ENCODE results near the gene CIRBP. TPM values are rescaled to one million over a fixed set of nuclear protein-coding genes. Genes with fewer than 3 reads are reported as not detected.

The CIRBP gene
- total RNA-seq, 3 donors from 2014 or later (not counting 1 experiment from before 2014, with no cell fraction given), result 410 to 454 (median 440) TPM

- no peaks in the 10 kb centered on the region for H3K9me3 ChIP-seq (ENCODE audit: control insufficient read depth, insufficient read depth, low read length)
- peaks cover 85% of the 10 kb centered on the region for H3K4me1 ChIP-seq (ENCODE audit: control insufficient read depth, insufficient read depth, low read length)
- H3K4me1 Mint-ChIP-seq, result peaks cover 57 to 69% of the 10 kb centered on the region in 2 donors
- ATAC-seq (no peak), DNase-seq (peak in 1 of 2 donors; percentile 49)
- H3K4me3 ChIP-seq (ENCODE audit: low read length), result peak overlapping the region; percentile 84
- peaks cover 48% of the 10 kb centered on the region for H3K36me3 ChIP-seq (ENCODE audit: control insufficient read depth, insufficient read depth, low read length)
- peak overlapping the region; percentile 86 for H3K27ac ChIP-seq (ENCODE audit: low read length)
- peak overlapping the region; percentile 88 to 94 for H3K27ac Mint-ChIP-seq
- no peaks in the 10 kb centered on the region for H3K27me3 Mint-ChIP-seq (ENCODE audit: low read depth in 2 of 2)
- intact Hi-C loops (cut with micrococcal nuclease), result loop anchor here (10.0 kb wide), 1 partner anchor 224 kb away; the partner anchor contains the start of genes PCSK4 and REEP6
- WGBS (ENCODE audit: insufficient coverage), result 21% methylated on average over 7 of the region's 8 CpGs
- TF ChIP-seq, protein P1, sequence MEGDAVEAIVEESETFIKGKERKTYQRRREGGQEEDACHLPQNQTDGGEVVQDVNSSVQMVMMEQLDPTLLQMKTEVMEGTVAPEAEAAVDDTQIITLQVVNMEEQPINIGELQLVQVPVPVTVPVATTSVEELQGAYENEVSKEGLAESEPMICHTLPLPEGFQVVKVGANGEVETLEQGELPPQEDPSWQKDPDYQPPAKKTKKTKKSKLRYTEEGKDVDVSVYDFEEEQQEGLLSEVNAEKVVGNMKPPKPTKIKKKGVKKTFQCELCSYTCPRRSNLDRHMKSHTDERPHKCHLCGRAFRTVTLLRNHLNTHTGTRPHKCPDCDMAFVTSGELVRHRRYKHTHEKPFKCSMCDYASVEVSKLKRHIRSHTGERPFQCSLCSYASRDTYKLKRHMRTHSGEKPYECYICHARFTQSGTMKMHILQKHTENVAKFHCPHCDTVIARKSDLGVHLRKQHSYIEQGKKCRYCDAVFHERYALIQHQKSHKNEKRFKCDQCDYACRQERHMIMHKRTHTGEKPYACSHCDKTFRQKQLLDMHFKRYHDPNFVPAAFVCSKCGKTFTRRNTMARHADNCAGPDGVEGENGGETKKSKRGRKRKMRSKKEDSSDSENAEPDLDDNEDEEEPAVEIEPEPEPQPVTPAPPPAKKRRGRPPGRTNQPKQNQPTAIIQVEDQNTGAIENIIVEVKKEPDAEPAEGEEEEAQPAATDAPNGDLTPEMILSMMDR (IDR thresholded peaks at IDR 0.05), result no peak
- H3K27me3 ChIP-seq (ENCODE audit: control insufficient read depth, insufficient read depth, low read length), result no peaks in the 10 kb centered on the region
- peaks cover 7% of the 10 kb centered on the region for H3K36me3 Mint-ChIP-seq
- peak overlapping the region; percentile 94 for H3K4me3 Mint-ChIP-seq
- no peaks in the 10 kb centered on the region for H3K9me3 Mint-ChIP-seq
These were observed 1.2 kb downstream of the CIRBP start for GRCh38 chr19:1270213-1270853.

GRCh38 chr19:1270854-1271527 is 1.9 kb downstream of the CIRBP start:
- H3K27ac Mint-ChIP-seq, result peak overlapping the region; percentile 88 to 94
- no peaks in the 10 kb centered on the region for H3K9me3 Mint-ChIP-seq
- DNase-seq, result peak in 1 of 2 donors; percentile 34
- H3K4me3 Mint-ChIP-seq, result peak overlapping the region; percentile 94
- Histone ChIP-seq H3K4me3 (ENCODE audit: low read length) (no peak overlapping the region), H3K4me1 (ENCODE audit: control insufficient read depth, insufficient read depth, low read length) (peaks cover 79% of the 10 kb centered on the region), H3K27ac (ENCODE audit: low read length) (peak overlapping the region; percentile 22), H3K27me3 (ENCODE audit: control insufficient read depth, insufficient read depth, low read length) (no peaks in the 10 kb centered on the region), H3K36me3 (ENCODE audit: control insufficient read depth, insufficient read depth, low read length) (peaks cover 48% of the 10 kb centered on the region), H3K9me3 (ENCODE audit: control insufficient read depth, insufficient read depth, low read length) (no peaks in the 10 kb centered on the region)
- H3K27me3 Mint-ChIP-seq (ENCODE audit: low read depth in 2 of 2), result no peaks in the 10 kb centered on the region
- 74% methylated on average over 26 of the region's 26 CpGs for WGBS (ENCODE audit: insufficient coverage)
- no peak for ATAC-seq
- TF ChIP-seq, protein P1 (IDR thresholded peaks at IDR 0.05), result no peak
- peaks cover 7% of the 10 kb centered on the region for H3K36me3 Mint-ChIP-seq
- H3K4me1 Mint-ChIP-seq, result peaks cover 57 to 69% of the 10 kb centered on the region in 2 donors
- intact Hi-C loops (cut with micrococcal nuclease), result loop anchor here (10.0 kb wide), 1 partner anchor 224 kb away; the partner anchor contains the start of genes PCSK4 and REEP6

DNA sequence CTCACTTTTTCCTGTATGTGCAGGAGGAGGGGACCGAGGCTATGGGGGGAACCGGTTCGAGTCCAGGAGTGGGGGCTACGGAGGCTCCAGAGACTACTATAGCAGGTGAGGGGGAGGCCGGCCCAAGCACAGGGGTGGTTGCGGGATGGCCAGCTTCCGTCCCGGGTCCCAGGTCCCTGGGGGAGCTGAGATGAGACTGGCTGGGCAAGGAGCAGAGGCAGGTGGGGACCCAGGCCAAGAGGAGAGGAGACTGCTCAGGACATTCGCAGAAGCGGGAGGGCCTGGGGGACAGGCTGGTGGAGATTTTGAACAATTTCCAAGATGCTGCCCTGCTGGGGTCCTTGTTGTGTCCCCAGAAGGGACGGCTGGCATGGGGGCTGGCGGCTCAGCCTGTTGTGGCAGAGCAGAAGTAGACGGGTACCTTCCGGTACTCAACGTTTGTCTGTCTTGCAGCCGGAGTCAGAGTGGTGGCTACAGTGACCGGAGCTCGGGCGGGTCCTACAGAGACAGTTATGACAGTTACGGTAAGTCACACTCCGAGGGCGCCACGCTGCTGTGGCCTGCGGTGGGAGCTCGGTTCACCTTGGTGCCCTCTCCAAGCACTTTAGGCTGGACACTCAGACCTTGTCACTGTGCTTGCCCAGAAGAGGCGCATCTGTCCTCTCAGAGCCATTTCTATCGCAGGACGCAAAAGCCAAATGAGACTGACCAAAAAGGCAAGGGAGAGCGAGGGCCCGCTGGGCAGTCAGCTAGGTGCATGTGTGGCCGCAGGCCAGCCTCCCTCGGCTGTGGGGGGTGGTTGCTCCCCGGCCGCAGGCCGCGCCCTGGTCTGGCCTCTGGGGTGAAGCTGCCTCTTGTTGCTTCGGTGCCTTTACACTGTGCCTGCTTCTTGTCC is 2.6 kb downstream of the CIRBP start:
- Histone ChIP-seq H3K36me3 (ENCODE audit: control insufficient read depth, insufficient read depth, low read length) (peaks cover 48% of the 10 kb centered on the region), H3K4me1 (ENCODE audit: control insufficient read depth, insufficient read depth, low read length) (peaks cover 84% of the 10 kb centered on the region), H3K4me3 (ENCODE audit: low read length) (no peak overlapping the region), H3K27ac (ENCODE audit: low read length) (no peak overlapping the region), H3K9me3 (ENCODE audit: control insufficient read depth, insufficient read depth, low read length) (no peaks in the 10 kb centered on the region), H3K27me3 (ENCODE audit: control insufficient read depth, insufficient read depth, low read length) (no peaks in the 10 kb centered on the region)
- peak in 1 of 2 donors; percentile 25 for DNase-seq
- WGBS (ENCODE audit: insufficient coverage), result 87% methylated on average over 37 of the region's 37 CpGs
- TF ChIP-seq, protein P1 (IDR thresholded peaks at IDR 0.05), result no peak
- Mint-ChIP-seq H3K27me3 (ENCODE audit: low read depth in 2 of 2) (no peaks in the 10 kb centered on the region), H3K27ac (peak overlapping the region; percentile 88 to 94), H3K36me3 (peaks cover 7% of the 10 kb centered on the region), H3K4me1 (peaks cover 57 to 75% of the 10 kb centered on the region in 2 donors), H3K4me3 (peak overlapping the region; percentile 94), H3K9me3 (no peaks in the 10 kb centered on the region)
- intact Hi-C loops (cut with micrococcal nuclease), result loop anchor here (10.0 kb wide), 1 partner anchor 223 kb away; the partner anchor contains the start of genes PCSK4 and REEP6
- ATAC-seq, result no peak
